PC-3 (cell line): ENCODE results near the gene EPHB1. TPM values are rescaled to one million over a fixed set of nuclear protein-coding genes. Genes with fewer than 3 reads are reported as not detected.
A peak's percentile ranks its signal among the peaks of the same experiment; 100 is the strongest.
"Not testable (repeated sequence)": the region's sequence is repeated elsewhere in the genome, so short reads cannot be mapped to it uniquely, and the experiment has no call there.

Source experiments
- ATAC-seq: fragments of 200-7000 bp; cut with Tn5 transposase; 2 replicates; pipeline ENCODE4 v1.9.1; 2020; ENCODE audit warnings: mild to moderate bottlenecking, moderate library complexity
- BruUV-seq: library from RNA; stranded (reverse); fragments of 400-500 nt; replicated peaks from 2 replicates; lab custom pipeline; 2021; lab: Mats Ljungman, UMichigan
- CTCF ChIA-PET: fragments of 300-600 bp; sonication (Branson Sonifier 250); formaldehyde crosslinking; loops from one replicate; lab custom pipeline; 2022; ENCODE audit warnings: antibody characterized with exemption; lab: Charles Lee
- POLR2A ChIA-PET: fragments of 300-600 bp; sonication (Branson Sonifier 250); formaldehyde crosslinking; loops from one replicate; lab custom pipeline; 2022; ENCODE audit warnings: antibody characterized with exemption; ENCODE audit not compliant: unreplicated experiment; lab: Charles Lee
- DNase-seq: peaks from one replicate; pipeline ENCODE4 v3.0.0-alpha.2; 2015
- H2AFZ ChIP-seq: fragments of 300-600 bp; sonication (generic); 2 replicates; pipeline ENCODE4 v1.6.0; 2016; ENCODE audit warnings: antibody characterized with exemption, low read length
- H3F3A ChIP-seq: fragments of 300-600 bp; sonication (generic); one replicate; pipeline ENCODE4 v1.6.0; 2017; ENCODE audit warnings: antibody characterized with exemption, low read length, control low read depth, mild to moderate bottlenecking; ENCODE audit not compliant: unreplicated experiment
- H3K27ac ChIP-seq: fragments of 300-600 bp; sonication (generic); 2 replicates; pipeline ENCODE4 v1.5.1; 2016; ENCODE audit warnings: mild to moderate bottlenecking, low read length
- H3K27me3 ChIP-seq: fragments of 300-600 bp; sonication (generic); 2 replicates; pipeline ENCODE4 v1.6.1; 2016; ENCODE audit warnings: low read length, mixed read lengths
- H3K36me3 ChIP-seq: fragments of 300-600 bp; sonication (generic); 2 replicates; pipeline ENCODE4 v1.6.1; 2016; ENCODE audit warnings: low read depth, mixed run types, low read length, mixed read lengths
- H3K4me1 ChIP-seq: fragments of 300-600 bp; sonication (generic); 2 replicates; pipeline ENCODE4 v1.5.1; 2016; ENCODE audit warnings: low read length; ENCODE audit not compliant: insufficient read depth
- H3K4me2 ChIP-seq: fragments of 300-600 bp; sonication (generic); 2 replicates; pipeline ENCODE4 v1.6.0; 2016; ENCODE audit warnings: low read length
- H3K4me3 ChIP-seq: fragments of 300-600 bp; sonication (generic); 2 replicates; pipeline ENCODE4 v1.5.1; 2016; ENCODE audit warnings: mild to moderate bottlenecking, low read length, mixed read lengths
- H3K79me2 ChIP-seq: fragments of 300-600 bp; sonication (generic); 2 replicates; pipeline ENCODE4 v1.6.1; 2017; ENCODE audit warnings: low read length, mixed read lengths
- H3K9ac ChIP-seq: fragments of 300-600 bp; sonication (generic); 2 replicates; pipeline ENCODE4 v1.6.0; 2016; ENCODE audit warnings: mild to moderate bottlenecking, low read length
- H3K9me2 ChIP-seq: fragments of 300-600 bp; sonication (generic); replicated peaks from 2 replicates; pipeline ENCODE4 v1.6.1; 2016; ENCODE audit warnings: mixed run types, low read length, mixed read lengths
- H3K9me3 ChIP-seq: fragments of 300-600 bp; sonication (generic); 2 replicates; pipeline ENCODE4 v1.6.1; 2016; ENCODE audit warnings: low read length, mixed read lengths
- H4K20me1 ChIP-seq: fragments of 300-600 bp; sonication (generic); 2 replicates; pipeline ENCODE4 v1.6.1; 2016; ENCODE audit warnings: low read length, mixed read lengths
- CTCF ChIP-seq: fragments of 300-600 bp; sonication (generic); conservative IDR thresholded peaks from 2 replicates; pipeline ENCODE4 v1.5.1; 2017; ENCODE audit warnings: antibody characterized with exemption, low read depth, mild to moderate bottlenecking, low read length
- EZH2 ChIP-seq: fragments of 300-600 bp; sonication (generic); IDR thresholded peaks from one replicate; pipeline ENCODE4 v1.6.1; 2017; ENCODE audit warnings: antibody characterized with exemption, mild to moderate bottlenecking, low read length; ENCODE audit not compliant: unreplicated experiment
- EZH2phosphoT487 ChIP-seq: fragments of 300-600 bp; sonication (generic); IDR thresholded peaks from 2 replicates; pipeline ENCODE4 v1.6.1; 2018; ENCODE audit warnings: mild to moderate bottlenecking, antibody characterized with exemption, low read length, borderline replicate concordance
- intact Hi-C: fragments of 100-400 bp; cut with micrococcal nuclease; formaldehyde crosslinking; loops from 2 replicates; pipeline ENCODE4 v1.9.0; 2023
- total RNA-seq: library from RNA; depleted of rRNA; stranded (reverse); fragments of >200 nt; gene quantifications from 2 replicates; pipeline ENCODE4 v1.2.3, GENCODE V29; 2014

Gene EPHB1
- total RNA-seq, 1 experiment from 2014 or later: 0.69 TPM

GRCh38 chr3:134998855-134999254, 203.8 kb downstream of the EPHB1 start:
- ChIA-PET CTCF (no interaction called here), POLR2A (no interaction called here)
- intact Hi-C loops: no loop called here
- Histone ChIP-seq H3K9ac (no peak overlapping the region), H3K9me3 (no peaks in the 10 kb centered on the region), H3K9me2 (no peaks in the 10 kb centered on the region), H3K36me3 (no peaks in the 10 kb centered on the region), H3K4me2 (no peak overlapping the region), H3K4me1 (no peaks in the 10 kb centered on the region), H3F3A (no peaks in the 10 kb centered on the region), H3K4me3 (no peak overlapping the region), H3K27me3 (no peaks in the 10 kb centered on the region), H4K20me1 (no peaks in the 10 kb centered on the region), H2AFZ (no peak overlapping the region), H3K27ac (no peak overlapping the region), H3K79me2 (no peaks in the 10 kb centered on the region)
- no TSS peak for BruUV-seq
- DNase-seq (peak; percentile 13), ATAC-seq (no peak)
- no peak for TF ChIP-seq EZH2phosphoT487
- no peak for TF ChIP-seq CTCF
- TF ChIP-seq EZH2: no peak

GRCh38 chr3:135000465-135000864, 205.4 kb downstream of the EPHB1 start:
- Histone ChIP-seq H3K27me3 (no peaks in the 10 kb centered on the region), H3K36me3 (no peaks in the 10 kb centered on the region), H3K4me2 (no peak overlapping the region), H4K20me1 (no peaks in the 10 kb centered on the region), H3K9ac (no peak overlapping the region), H3K27ac (no peak overlapping the region), H3K9me3 (no peaks in the 10 kb centered on the region), H3F3A (no peaks in the 10 kb centered on the region), H3K4me1 (no peaks in the 10 kb centered on the region), H3K4me3 (no peak overlapping the region), H3K9me2 (no peaks in the 10 kb centered on the region), H2AFZ (no peak overlapping the region), H3K79me2 (no peaks in the 10 kb centered on the region)
- ChIA-PET CTCF (no interaction called here), POLR2A (no interaction called here)
- no TSS peak for BruUV-seq
- ATAC-seq (no peak), DNase-seq (no peak)
- intact Hi-C loops: no loop called here
- no peak for TF ChIP-seq EZH2
- no peak for TF ChIP-seq EZH2phosphoT487
- no peak for TF ChIP-seq CTCF

- H3K4me3 ChIP-seq, H3K9ac ChIP-seq, H3K27me3 ChIP-seq, H3K4me2 ChIP-seq, ATAC-seq, H3K4me1 ChIP-seq, BruUV-seq, POLR2A ChIA-PET, DNase-seq, H3K9me3 ChIP-seq, H3K36me3 ChIP-seq, H3K9me2 ChIP-seq, CTCF ChIA-PET, H3K79me2 ChIP-seq, H3F3A ChIP-seq, H3K27ac ChIP-seq, H4K20me1 ChIP-seq, intact Hi-C loops, H2AFZ ChIP-seq: not testable (repeated sequence)
Measured at GRCh38 chr3:135005616-135006015, 210.6 kb downstream of the EPHB1 start.
